GM19468 (cell line): ENCODE measurements around the gene DCLRE1C.
"Not testable (repeated sequence)": the region's sequence is repeated elsewhere in the genome, so short reads cannot be mapped to it uniquely, and the experiment has no call there.

Experiments used
- ATAC-seq: cut with Tn5 transposase; IDR thresholded peaks from one replicate; pipeline ENCODE4 v1.9.1; 2021; ENCODE audit warnings: mild to moderate bottlenecking, moderate library complexity, moderate number of reproducible peaks; ENCODE audit not compliant: unreplicated experiment; ENCODE audit errors: extremely low read depth

DCLRE1C gene

GRCh38 chr10:14947268-14947667 is 6.6 kb downstream of the DCLRE1C start:
- no peak for ATAC-seq

- ATAC-seq = no peak
Measured at GRCh38 chr10:14945108-14945507, 8.8 kb downstream of the DCLRE1C start.

- ATAC-seq = not testable (repeated sequence)
Measured at GRCh38 chr10:14942950-14943338, 11.0 kb downstream of the DCLRE1C start.

- peak; percentile 59 for ATAC-seq
Measured at GRCh38 chr10:14942147-14942949, 11.5 kb downstream of the DCLRE1C start.

GRCh38 chr10:14938971-14939370 is 14.9 kb downstream of the DCLRE1C start:
- ATAC-seq = not testable (repeated sequence)

GRCh38 chr10:14936584-14936983 is 17.3 kb downstream of the DCLRE1C start:
- no peak for ATAC-seq

- no peak for ATAC-seq
Measured at GRCh38 chr10:14930610-14931009, 23.3 kb downstream of the DCLRE1C start.

- ATAC-seq = peak; percentile 87
Measured at GRCh38 chr10:14926722-14927416, 27.0 kb downstream of the DCLRE1C start.

- ATAC-seq = no peak
Measured at GRCh38 chr10:14926061-14926470, 27.8 kb downstream of the DCLRE1C start.

GRCh38 chr10:14925268-14925667 is 28.6 kb downstream of the DCLRE1C start:
- ATAC-seq = no peak

GRCh38 chr10:14924013-14924412 is 29.9 kb downstream of the DCLRE1C start:
- ATAC-seq = no peak

GRCh38 chr10:14918964-14919363 is 34.9 kb downstream of the DCLRE1C start:
- ATAC-seq = no peak

- no peak for ATAC-seq
Measured at GRCh38 chr10:14917827-14918226, 36.1 kb downstream of the DCLRE1C start.

- no peak for ATAC-seq
Measured at GRCh38 chr10:14916600-14916999, 37.3 kb downstream of the DCLRE1C start.

GRCh38 chr10:14911801-14912200 is 42.1 kb downstream of the DCLRE1C start:
- ATAC-seq = no peak

- ATAC-seq = no peak
Measured at GRCh38 chr10:14910953-14911352, 42.9 kb downstream of the DCLRE1C start.

- no peak for ATAC-seq
Measured at GRCh38 chr10:14909101-14909500, 44.8 kb downstream of the DCLRE1C start.

- not testable (repeated sequence) for ATAC-seq
Measured at GRCh38 chr10:14907591-14907990, 46.3 kb downstream of the DCLRE1C start.

- ATAC-seq = no peak
Measured at GRCh38 chr10:14906765-14907164, 47.1 kb downstream of the DCLRE1C start.

GRCh38 chr10:14905890-14906289 is 48.0 kb downstream of the DCLRE1C start:
- ATAC-seq = no peak

- ATAC-seq = no peak
Measured at GRCh38 chr10:14904864-14905263, 49.0 kb downstream of the DCLRE1C start.
